Measurements from ENCODE around the gene GALK2. TPM values are rescaled to one million over a fixed set of nuclear protein-coding genes. Genes with fewer than 3 reads are reported as not detected.

GALK2 gene
- 39.4 TPM for total RNA-seq

DNA sequence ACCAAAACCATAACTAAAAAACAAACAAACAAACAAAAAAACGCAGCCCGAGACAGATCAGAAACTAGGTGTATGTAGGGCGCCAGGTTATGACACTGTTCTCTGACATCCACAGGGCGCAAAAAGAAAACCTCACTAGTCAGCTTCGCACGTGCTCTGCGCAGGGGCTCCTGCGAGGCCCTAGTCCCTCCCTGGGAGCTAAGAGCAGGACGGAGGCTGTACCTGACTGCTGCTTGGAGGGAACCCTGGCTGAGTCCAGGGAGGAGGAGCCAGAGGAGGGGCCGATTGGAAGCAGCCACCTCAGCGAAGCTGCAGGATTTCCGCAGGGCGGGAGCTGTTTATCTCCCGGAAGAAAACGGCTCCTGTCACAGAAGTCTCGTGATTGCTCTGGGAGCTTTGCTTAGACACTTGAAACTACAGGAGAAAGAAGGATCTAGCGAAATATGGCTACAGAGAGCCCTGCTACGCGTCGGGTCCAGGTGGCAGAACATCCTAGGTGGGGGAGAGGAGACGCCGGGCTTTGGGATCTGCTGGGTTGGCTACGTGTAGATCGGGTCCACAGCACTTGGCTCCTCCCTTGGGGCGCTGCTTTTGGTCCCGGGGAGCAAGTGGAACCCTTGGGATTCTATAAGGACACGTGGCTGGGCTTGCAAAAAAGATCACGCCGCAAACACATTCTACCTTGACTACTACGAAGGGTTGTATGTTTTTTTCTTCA is at the start of gene GALK2:
GALK2 (plus strand) TSS at position 368 of the 718 bp plus-strand sequence; CDS start at position 444, 76 bp downstream.

DNA sequence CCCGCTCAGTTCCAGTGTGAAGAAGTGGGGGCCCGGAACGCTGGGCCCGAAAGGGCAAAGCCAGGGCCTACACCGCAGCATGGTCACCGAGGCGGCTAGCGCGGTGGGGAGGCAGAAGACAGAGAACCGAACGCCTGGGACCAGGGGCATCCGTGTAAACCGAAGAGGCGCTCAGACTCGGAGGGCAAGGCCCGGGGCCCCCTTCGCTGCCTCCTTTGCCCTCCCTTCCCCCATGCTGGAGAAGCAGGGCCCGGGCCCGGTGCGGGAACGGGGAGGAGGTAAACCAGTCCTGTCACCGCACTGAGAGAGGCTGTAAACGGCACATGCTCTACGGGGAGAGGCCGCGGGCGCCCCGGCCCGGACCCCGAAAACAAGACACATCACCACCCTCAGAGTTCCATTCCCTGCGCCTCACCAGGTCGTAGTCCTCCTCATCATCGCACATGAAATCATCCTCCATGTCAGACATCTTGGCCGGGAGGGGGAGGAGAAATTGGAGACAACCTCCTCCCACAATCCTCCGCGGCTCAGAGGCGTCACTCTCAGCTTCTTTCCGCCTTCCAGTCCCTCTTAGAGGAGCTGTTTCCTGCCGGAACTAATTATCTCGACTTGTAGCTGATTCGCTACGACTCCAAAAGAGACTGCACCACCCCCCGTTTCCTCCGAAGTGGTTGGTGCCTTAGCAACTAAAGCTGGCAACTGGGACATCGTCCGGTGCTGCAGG is 14.8 kb upstream of the GALK2 start, which contains the start of gene COPS2:
COPS2 (minus strand) TSS at position 490 of the 724 bp plus-strand sequence; CDS start at position 469, 21 bp downstream.

Small RNAs within 50 kb of the gene (small RNA-seq; reads per million reads assigned to genes)
- gene MIR4716: not detected
- gene RF00019: not detected
- gene RN7SL307P: not detected

Other genes starting within 250 kb of the GALK2 start
- gene SHC4, start 206.3 kb upstream of the GALK2 start, total RNA-seq: 10.1 TPM
- gene SECISBP2L, start 123.8 kb upstream of the GALK2 start, total RNA-seq: 91.6 TPM
- gene COPS2, start 14.6 kb upstream of the GALK2 start, total RNA-seq: 79.8 TPM

Data from diencephalon (tissue), 1 donor.